ENCODE data around the gene LPCAT3. TPM values are rescaled to one million over a fixed set of nuclear protein-coding genes. Genes with fewer than 3 reads are reported as not detected.

LPCAT3 gene
- total RNA-seq, 1 donor from 2014 or later = 14.9 TPM

GRCh38 chr12:6952121-6952862 lies 66.0 kb downstream of the LPCAT3 start:
- TF ChIP-seq CTCF (conservative IDR thresholded peaks at IDR 0.05; ENCODE audit: low read depth, low read length) = no peak

GRCh38 chr12:6951551-6952120 lies 66.6 kb downstream of the LPCAT3 start:
- no peak for DNase-seq (ENCODE audit: low read depth)
- TF ChIP-seq CTCF (conservative IDR thresholded peaks at IDR 0.05; ENCODE audit: low read depth, low read length) = no peak
- H3K4me3 ChIP-seq (ENCODE audit: low read depth, low read length) = no peak overlapping the region

More at GRCh38 chr12:6952121-6952862, 66.0 kb downstream of the LPCAT3 start:
- no peak overlapping the region for H3K4me3 ChIP-seq (ENCODE audit: low read depth, low read length)
- no peak for DNase-seq (ENCODE audit: low read depth)

- DNase-seq (ENCODE audit: low read depth) = no peak
- H3K4me3 ChIP-seq (ENCODE audit: low read depth, low read length) = no peak within 1 kb of the TSS
- TF ChIP-seq CTCF (conservative IDR thresholded peaks at IDR 0.05; ENCODE audit: low read depth, low read length) = no peak
Observed at GRCh38 chr12:6950811-6951540, 67.3 kb downstream of the LPCAT3 start, which contains the start of gene PTPN6. TSS of gene PTPN6 (plus strand) at chr12:6951356. CDS start at chr12:6951513, 157 bp downstream.

- no peak overlapping the region for H3K4me3 ChIP-seq (ENCODE audit: low read depth, low read length)
- TF ChIP-seq CTCF (conservative IDR thresholded peaks at IDR 0.05; ENCODE audit: low read depth, low read length) = peak; percentile 32
- no peak for DNase-seq (ENCODE audit: low read depth)
Observed at GRCh38 chr12:6950401-6950801, 67.9 kb downstream of the LPCAT3 start.

- DNase-seq (ENCODE audit: low read depth) = no peak
- no peak overlapping the region for H3K4me3 ChIP-seq (ENCODE audit: low read depth, low read length)
- no peak for TF ChIP-seq CTCF (conservative IDR thresholded peaks at IDR 0.05; ENCODE audit: low read depth, low read length)
Observed at GRCh38 chr12:6948873-6949594, 69.2 kb downstream of the LPCAT3 start.

- no peak overlapping the region for H3K4me3 ChIP-seq (ENCODE audit: low read depth, low read length)
- no peak for DNase-seq (ENCODE audit: low read depth)
- TF ChIP-seq CTCF (conservative IDR thresholded peaks at IDR 0.05; ENCODE audit: low read depth, low read length) = no peak
Observed at GRCh38 chr12:6947615-6948014, 70.7 kb downstream of the LPCAT3 start.

Measured in epithelial cell of proximal tubule (primary cell).